ENCODE results near the gene RASSF6. TPM values are rescaled to one million over a fixed set of nuclear protein-coding genes. Genes with fewer than 3 reads are reported as not detected.

Gene RASSF6
- total RNA-seq, 1 experiment from 2014 or later, result 0.15 TPM

DNA sequence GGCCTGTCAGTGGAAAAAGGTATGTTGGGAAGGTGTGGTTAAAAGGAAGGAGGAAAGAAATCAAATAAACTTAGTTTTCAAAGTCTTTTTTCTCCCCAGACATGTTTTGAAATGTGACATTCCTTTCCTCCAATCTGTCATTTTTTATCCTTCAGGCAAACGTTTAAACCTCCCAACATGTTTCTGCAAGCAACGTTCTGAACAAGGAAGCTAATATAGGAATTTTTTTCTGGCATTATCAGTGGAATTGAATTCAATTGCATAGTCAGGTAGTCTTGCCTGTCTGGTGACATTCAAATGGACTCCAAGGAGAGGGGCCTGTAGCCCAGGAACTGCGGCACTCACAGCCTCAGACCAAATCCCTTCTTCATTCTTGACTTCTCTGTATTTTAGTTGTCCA, 30.0 kb upstream of the RASSF6 start (continued):
- TF ChIP-seq, protein P1, sequence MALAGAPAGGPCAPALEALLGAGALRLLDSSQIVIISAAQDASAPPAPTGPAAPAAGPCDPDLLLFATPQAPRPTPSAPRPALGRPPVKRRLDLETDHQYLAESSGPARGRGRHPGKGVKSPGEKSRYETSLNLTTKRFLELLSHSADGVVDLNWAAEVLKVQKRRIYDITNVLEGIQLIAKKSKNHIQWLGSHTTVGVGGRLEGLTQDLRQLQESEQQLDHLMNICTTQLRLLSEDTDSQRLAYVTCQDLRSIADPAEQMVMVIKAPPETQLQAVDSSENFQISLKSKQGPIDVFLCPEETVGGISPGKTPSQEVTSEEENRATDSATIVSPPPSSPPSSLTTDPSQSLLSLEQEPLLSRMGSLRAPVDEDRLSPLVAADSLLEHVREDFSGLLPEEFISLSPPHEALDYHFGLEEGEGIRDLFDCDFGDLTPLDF (CRISPR knock-in tag; IDR thresholded peaks at IDR 0.05), result no peak
- no peak for TF ChIP-seq TEAD4 (CRISPR knock-in tag; IDR thresholded peaks at IDR 0.05)

DNA sequence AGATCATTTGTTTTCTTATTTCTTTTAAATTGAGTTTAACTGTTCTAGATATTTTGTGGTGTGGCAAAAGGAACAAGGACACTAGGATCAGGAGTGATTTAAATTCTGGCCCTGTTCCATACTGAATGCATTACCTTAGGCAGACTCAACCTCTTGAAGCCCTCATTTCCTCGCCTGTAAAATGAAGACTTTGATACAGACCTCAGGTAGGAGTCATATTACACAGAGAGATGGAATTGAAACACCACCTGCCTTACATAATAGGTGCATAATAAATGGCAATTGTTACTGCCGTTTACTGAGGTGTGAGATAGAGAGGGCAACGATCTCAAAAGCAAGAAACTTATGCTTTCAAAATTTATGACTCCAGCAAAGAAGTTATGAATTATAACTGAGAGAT, 28.2 kb upstream of the RASSF6 start:
- Mint-ChIP-seq H3K27me3 (ENCODE audit: low read depth) (no peaks in the 10 kb centered on the region), H3K36me3 (no peaks in the 10 kb centered on the region), H3K4me3 (no peak overlapping the region), H3K27ac (no peak overlapping the region), H3K9me3 (no peaks in the 10 kb centered on the region), H3K4me1 (peaks cover 7% of the 10 kb centered on the region)
- CTCF ChIA-PET, result interaction anchor here (0.9 to 2.1 kb wide), 3 partner anchors 28 to 307 kb away, joined by 3 to 11 read pairs (median 4); partner anchors contain the start of gene RASSF6
- DNase-seq (ENCODE audit: low spot score) (no peak), ATAC-seq (no peak)
- TF ChIP-seq, protein P2, sequence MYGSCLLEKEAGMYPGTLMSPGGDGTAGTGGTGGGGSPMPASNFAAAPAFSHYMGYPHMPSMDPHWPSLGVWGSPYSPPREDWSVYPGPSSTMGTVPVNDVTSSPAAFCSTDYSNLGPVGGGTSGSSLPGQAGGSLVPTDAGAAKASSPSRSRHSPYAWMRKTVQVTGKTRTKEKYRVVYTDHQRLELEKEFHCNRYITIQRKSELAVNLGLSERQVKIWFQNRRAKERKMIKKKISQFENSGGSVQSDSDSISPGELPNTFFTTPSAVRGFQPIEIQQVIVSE (CRISPR knock-in tag; IDR thresholded peaks at IDR 0.05; ENCODE audit: borderline replicate concordance), result no peak
- TF ChIP-seq SMAD3 (CRISPR knock-in tag; IDR thresholded peaks at IDR 0.05; ENCODE audit: borderline replicate concordance) (no peak), HMGA2 (CRISPR knock-in tag; IDR thresholded peaks at IDR 0.05) (no peak)
- POLR2A ChIA-PET, result interaction anchor here (0.6 kb wide), 1 partner anchor 430 kb away, joined by 5 read pairs; no protein-coding TSS in a partner anchor

DNA sequence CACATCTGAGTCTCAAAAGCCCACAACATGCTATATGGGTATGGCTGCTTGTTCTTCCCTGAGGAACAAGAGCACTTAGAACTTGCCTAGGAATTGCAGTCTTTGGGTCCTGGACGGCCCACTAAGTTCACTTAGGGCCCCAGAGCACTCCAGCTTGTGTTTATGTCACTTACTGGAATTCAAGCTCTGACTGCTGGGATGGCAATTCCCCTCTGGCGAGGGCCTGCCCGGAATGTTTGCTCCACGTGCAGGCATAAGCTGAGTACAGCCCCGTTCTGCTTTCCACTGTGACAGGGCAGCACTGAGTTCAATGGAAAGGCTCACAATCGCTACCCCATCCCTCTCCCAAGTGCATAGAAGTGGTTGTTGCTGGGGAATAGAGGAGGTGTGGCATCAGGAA, 25.9 kb upstream of the RASSF6 start:
- ChIA-PET POLR2A (no interaction called here), CTCF (no interaction called here)
- DNase-seq (ENCODE audit: low spot score), result no peak
- Mint-ChIP-seq H3K36me3 (no peaks in the 10 kb centered on the region), H3K4me1 (peaks cover 7% of the 10 kb centered on the region), H3K9me3 (no peaks in the 10 kb centered on the region), H3K27ac (no peak overlapping the region), H3K4me3 (no peak overlapping the region), H3K27me3 (ENCODE audit: low read depth) (no peaks in the 10 kb centered on the region)
- no peak for ATAC-seq
- TF ChIP-seq NFE2L1 (CRISPR knock-in tag; IDR thresholded peaks at IDR 0.05) (no peak), KAT7 (CRISPR knock-in tag; IDR thresholded peaks at IDR 0.05; ENCODE audit: borderline replicate concordance) (no peak), ZNF138 (CRISPR knock-in tag; conservative IDR thresholded peaks at IDR 0.05) (no peak), TEAD4 (CRISPR knock-in tag; IDR thresholded peaks at IDR 0.05) (no peak), ETV6 (CRISPR knock-in tag; IDR thresholded peaks at IDR 0.05) (no peak), RELA (CRISPR knock-in tag; IDR thresholded peaks at IDR 0.05; ENCODE audit: borderline replicate concordance) (no peak), ZNF671 (CRISPR knock-in tag; IDR thresholded peaks at IDR 0.05) (no peak), NR1H2 (CRISPR knock-in tag; IDR thresholded peaks at IDR 0.05) (no peak)
- TF ChIP-seq, protein P3, sequence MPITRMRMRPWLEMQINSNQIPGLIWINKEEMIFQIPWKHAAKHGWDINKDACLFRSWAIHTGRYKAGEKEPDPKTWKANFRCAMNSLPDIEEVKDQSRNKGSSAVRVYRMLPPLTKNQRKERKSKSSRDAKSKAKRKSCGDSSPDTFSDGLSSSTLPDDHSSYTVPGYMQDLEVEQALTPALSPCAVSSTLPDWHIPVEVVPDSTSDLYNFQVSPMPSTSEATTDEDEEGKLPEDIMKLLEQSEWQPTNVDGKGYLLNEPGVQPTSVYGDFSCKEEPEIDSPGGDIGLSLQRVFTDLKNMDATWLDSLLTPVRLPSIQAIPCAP (CRISPR knock-in tag; IDR thresholded peaks at IDR 0.05), result no peak
- TF ChIP-seq, protein P4, sequence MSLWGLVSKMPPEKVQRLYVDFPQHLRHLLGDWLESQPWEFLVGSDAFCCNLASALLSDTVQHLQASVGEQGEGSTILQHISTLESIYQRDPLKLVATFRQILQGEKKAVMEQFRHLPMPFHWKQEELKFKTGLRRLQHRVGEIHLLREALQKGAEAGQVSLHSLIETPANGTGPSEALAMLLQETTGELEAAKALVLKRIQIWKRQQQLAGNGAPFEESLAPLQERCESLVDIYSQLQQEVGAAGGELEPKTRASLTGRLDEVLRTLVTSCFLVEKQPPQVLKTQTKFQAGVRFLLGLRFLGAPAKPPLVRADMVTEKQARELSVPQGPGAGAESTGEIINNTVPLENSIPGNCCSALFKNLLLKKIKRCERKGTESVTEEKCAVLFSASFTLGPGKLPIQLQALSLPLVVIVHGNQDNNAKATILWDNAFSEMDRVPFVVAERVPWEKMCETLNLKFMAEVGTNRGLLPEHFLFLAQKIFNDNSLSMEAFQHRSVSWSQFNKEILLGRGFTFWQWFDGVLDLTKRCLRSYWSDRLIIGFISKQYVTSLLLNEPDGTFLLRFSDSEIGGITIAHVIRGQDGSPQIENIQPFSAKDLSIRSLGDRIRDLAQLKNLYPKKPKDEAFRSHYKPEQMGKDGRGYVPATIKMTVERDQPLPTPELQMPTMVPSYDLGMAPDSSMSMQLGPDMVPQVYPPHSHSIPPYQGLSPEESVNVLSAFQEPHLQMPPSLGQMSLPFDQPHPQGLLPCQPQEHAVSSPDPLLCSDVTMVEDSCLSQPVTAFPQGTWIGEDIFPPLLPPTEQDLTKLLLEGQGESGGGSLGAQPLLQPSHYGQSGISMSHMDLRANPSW (CRISPR knock-in tag; conservative IDR thresholded peaks at IDR 0.05; ENCODE audit: low read depth), result no peak
- TF ChIP-seq, protein P5, sequence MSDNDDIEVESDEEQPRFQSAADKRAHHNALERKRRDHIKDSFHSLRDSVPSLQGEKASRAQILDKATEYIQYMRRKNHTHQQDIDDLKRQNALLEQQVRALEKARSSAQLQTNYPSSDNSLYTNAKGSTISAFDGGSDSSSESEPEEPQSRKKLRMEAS (CRISPR knock-in tag; IDR thresholded peaks at IDR 0.05), result no peak
- TF ChIP-seq, protein P6, sequence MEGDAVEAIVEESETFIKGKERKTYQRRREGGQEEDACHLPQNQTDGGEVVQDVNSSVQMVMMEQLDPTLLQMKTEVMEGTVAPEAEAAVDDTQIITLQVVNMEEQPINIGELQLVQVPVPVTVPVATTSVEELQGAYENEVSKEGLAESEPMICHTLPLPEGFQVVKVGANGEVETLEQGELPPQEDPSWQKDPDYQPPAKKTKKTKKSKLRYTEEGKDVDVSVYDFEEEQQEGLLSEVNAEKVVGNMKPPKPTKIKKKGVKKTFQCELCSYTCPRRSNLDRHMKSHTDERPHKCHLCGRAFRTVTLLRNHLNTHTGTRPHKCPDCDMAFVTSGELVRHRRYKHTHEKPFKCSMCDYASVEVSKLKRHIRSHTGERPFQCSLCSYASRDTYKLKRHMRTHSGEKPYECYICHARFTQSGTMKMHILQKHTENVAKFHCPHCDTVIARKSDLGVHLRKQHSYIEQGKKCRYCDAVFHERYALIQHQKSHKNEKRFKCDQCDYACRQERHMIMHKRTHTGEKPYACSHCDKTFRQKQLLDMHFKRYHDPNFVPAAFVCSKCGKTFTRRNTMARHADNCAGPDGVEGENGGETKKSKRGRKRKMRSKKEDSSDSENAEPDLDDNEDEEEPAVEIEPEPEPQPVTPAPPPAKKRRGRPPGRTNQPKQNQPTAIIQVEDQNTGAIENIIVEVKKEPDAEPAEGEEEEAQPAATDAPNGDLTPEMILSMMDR (IDR thresholded peaks at IDR 0.05), result no peak
- TF ChIP-seq, protein P7, sequence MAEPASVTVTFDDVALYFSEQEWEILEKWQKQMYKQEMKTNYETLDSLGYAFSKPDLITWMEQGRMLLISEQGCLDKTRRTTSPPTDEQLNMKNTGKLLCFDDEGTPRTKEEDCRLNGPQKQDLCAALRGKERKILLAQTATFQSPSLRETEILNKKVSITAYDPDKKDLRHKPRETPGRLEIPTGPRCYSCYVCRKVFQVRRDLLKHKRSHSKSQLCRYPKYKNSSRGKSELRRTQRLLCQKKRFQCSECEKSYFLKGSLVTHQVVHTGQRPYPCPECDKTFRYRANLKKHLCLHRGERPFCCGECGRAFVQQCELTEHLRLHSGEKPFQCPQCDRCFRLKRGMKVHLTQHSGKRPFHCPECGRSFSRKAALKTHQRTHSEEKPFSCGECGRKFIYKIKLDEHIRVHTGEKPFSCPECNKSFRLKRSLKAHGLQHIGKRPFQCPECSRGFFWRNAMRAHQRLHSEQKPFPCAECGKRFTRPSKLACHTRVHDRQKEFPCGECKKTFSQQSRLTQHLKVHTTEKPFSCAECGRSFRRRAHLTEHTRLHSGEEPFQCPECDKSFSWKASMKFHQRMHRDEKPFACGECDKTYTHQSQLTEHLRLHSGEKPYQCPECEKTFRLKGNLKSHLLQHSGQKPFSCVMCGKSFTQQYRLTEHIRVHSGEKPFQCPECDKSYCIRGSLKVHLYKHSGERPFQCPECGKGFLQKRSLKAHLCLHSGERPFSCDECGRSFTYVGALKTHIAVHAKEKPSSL (CRISPR knock-in tag; conservative IDR thresholded peaks at IDR 0.05), result no peak
- TF ChIP-seq, protein P8, sequence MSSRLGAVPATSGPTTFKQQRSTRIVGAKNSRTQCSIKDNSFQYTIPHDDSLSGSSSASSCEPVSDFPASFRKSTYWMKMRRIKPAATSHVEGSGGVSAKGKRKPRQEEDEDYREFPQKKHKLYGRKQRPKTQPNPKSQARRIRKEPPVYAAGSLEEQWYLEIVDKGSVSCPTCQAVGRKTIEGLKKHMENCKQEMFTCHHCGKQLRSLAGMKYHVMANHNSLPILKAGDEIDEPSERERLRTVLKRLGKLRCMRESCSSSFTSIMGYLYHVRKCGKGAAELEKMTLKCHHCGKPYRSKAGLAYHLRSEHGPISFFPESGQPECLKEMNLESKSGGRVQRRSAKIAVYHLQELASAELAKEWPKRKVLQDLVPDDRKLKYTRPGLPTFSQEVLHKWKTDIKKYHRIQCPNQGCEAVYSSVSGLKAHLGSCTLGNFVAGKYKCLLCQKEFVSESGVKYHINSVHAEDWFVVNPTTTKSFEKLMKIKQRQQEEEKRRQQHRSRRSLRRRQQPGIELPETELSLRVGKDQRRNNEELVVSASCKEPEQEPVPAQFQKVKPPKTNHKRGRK (CRISPR knock-in tag; IDR thresholded peaks at IDR 0.05; ENCODE audit: borderline replicate concordance), result no peak
- TF ChIP-seq, protein P1 (CRISPR knock-in tag; IDR thresholded peaks at IDR 0.05), result no peak

All from WTC11 (cell line).